PC-3 (cell line): ENCODE measurements around the gene KRT33A. TPM values are rescaled to one million over a fixed set of nuclear protein-coding genes. Genes with fewer than 3 reads are reported as not detected.
A peak's percentile ranks its signal among the peaks of the same experiment; 100 is the strongest.

Source experiments
- ATAC-seq: fragments of 200-7000 bp; cut with Tn5 transposase; 2 replicates; pipeline ENCODE4 v1.9.1; 2020; ENCODE audit warnings: mild to moderate bottlenecking, moderate library complexity
- BruUV-seq: library from RNA; stranded (reverse); fragments of 400-500 nt; replicated peaks from 2 replicates; lab custom pipeline; 2021; lab: Mats Ljungman, UMichigan
- CTCF ChIA-PET: fragments of 300-600 bp; sonication (Branson Sonifier 250); formaldehyde crosslinking; loops from one replicate; lab custom pipeline; 2022; ENCODE audit warnings: antibody characterized with exemption; lab: Charles Lee
- POLR2A ChIA-PET: fragments of 300-600 bp; sonication (Branson Sonifier 250); formaldehyde crosslinking; loops from one replicate; lab custom pipeline; 2022; ENCODE audit warnings: antibody characterized with exemption; ENCODE audit not compliant: unreplicated experiment; lab: Charles Lee
- DNase-seq: peaks from one replicate; pipeline ENCODE4 v3.0.0-alpha.2; 2015
- H2AFZ ChIP-seq: fragments of 300-600 bp; sonication (generic); 2 replicates; pipeline ENCODE4 v1.6.0; 2016; ENCODE audit warnings: antibody characterized with exemption, low read length
- H3F3A ChIP-seq: fragments of 300-600 bp; sonication (generic); one replicate; pipeline ENCODE4 v1.6.0; 2017; ENCODE audit warnings: antibody characterized with exemption, low read length, control low read depth, mild to moderate bottlenecking; ENCODE audit not compliant: unreplicated experiment
- H3K27ac ChIP-seq: fragments of 300-600 bp; sonication (generic); 2 replicates; pipeline ENCODE4 v1.5.1; 2016; ENCODE audit warnings: mild to moderate bottlenecking, low read length
- H3K27me3 ChIP-seq: fragments of 300-600 bp; sonication (generic); 2 replicates; pipeline ENCODE4 v1.6.1; 2016; ENCODE audit warnings: low read length, mixed read lengths
- H3K36me3 ChIP-seq: fragments of 300-600 bp; sonication (generic); 2 replicates; pipeline ENCODE4 v1.6.1; 2016; ENCODE audit warnings: low read depth, mixed run types, low read length, mixed read lengths
- H3K4me1 ChIP-seq: fragments of 300-600 bp; sonication (generic); 2 replicates; pipeline ENCODE4 v1.5.1; 2016; ENCODE audit warnings: low read length; ENCODE audit not compliant: insufficient read depth
- H3K4me2 ChIP-seq: fragments of 300-600 bp; sonication (generic); 2 replicates; pipeline ENCODE4 v1.6.0; 2016; ENCODE audit warnings: low read length
- H3K4me3 ChIP-seq: fragments of 300-600 bp; sonication (generic); 2 replicates; pipeline ENCODE4 v1.5.1; 2016; ENCODE audit warnings: mild to moderate bottlenecking, low read length, mixed read lengths
- H3K79me2 ChIP-seq: fragments of 300-600 bp; sonication (generic); 2 replicates; pipeline ENCODE4 v1.6.1; 2017; ENCODE audit warnings: low read length, mixed read lengths
- H3K9ac ChIP-seq: fragments of 300-600 bp; sonication (generic); 2 replicates; pipeline ENCODE4 v1.6.0; 2016; ENCODE audit warnings: mild to moderate bottlenecking, low read length
- H3K9me2 ChIP-seq: fragments of 300-600 bp; sonication (generic); replicated peaks from 2 replicates; pipeline ENCODE4 v1.6.1; 2016; ENCODE audit warnings: mixed run types, low read length, mixed read lengths
- H3K9me3 ChIP-seq: fragments of 300-600 bp; sonication (generic); 2 replicates; pipeline ENCODE4 v1.6.1; 2016; ENCODE audit warnings: low read length, mixed read lengths
- H4K20me1 ChIP-seq: fragments of 300-600 bp; sonication (generic); 2 replicates; pipeline ENCODE4 v1.6.1; 2016; ENCODE audit warnings: low read length, mixed read lengths
- CTCF ChIP-seq: fragments of 300-600 bp; sonication (generic); conservative IDR thresholded peaks from 2 replicates; pipeline ENCODE4 v1.5.1; 2017; ENCODE audit warnings: antibody characterized with exemption, low read depth, mild to moderate bottlenecking, low read length
- EZH2 ChIP-seq: fragments of 300-600 bp; sonication (generic); IDR thresholded peaks from one replicate; pipeline ENCODE4 v1.6.1; 2017; ENCODE audit warnings: antibody characterized with exemption, mild to moderate bottlenecking, low read length; ENCODE audit not compliant: unreplicated experiment
- EZH2phosphoT487 ChIP-seq: fragments of 300-600 bp; sonication (generic); IDR thresholded peaks from 2 replicates; pipeline ENCODE4 v1.6.1; 2018; ENCODE audit warnings: mild to moderate bottlenecking, antibody characterized with exemption, low read length, borderline replicate concordance
- intact Hi-C: fragments of 100-400 bp; cut with micrococcal nuclease; formaldehyde crosslinking; loops from 2 replicates; pipeline ENCODE4 v1.9.0; 2023
- total RNA-seq: library from RNA; depleted of rRNA; stranded (reverse); fragments of >200 nt; gene quantifications from 2 replicates; pipeline ENCODE4 v1.2.3, GENCODE V29; 2014

Gene KRT33A
- total RNA-seq, 1 experiment from 2014 or later: not detected

- intact Hi-C loops: loop anchor here (10.0 kb wide), 3 partner anchors 165 to 525 kb away; no protein-coding TSS in a partner anchor
- H3K27ac ChIP-seq: no peak overlapping the region
- DNase-seq: peak; percentile 69
- TF ChIP-seq CTCF (peak; percentile 68), EZH2 (no peak)
- no peak overlapping the region for H3K4me2 ChIP-seq
- H3K9ac ChIP-seq: no peak overlapping the region
- BruUV-seq: no TSS peak
- no peaks in the 10 kb centered on the region for H3K27me3 ChIP-seq
- ChIA-PET POLR2A (no interaction called here), CTCF (no interaction called here)
- no peaks in the 10 kb centered on the region for H3K4me1 ChIP-seq
- H2AFZ ChIP-seq: 0 out of 2 replicates have a peak overlapping the region, but pooled peaks have one; percentile 53
- H3K9me3 ChIP-seq: no peaks in the 10 kb centered on the region
- peak; percentile 86 for ATAC-seq
- H3K36me3 ChIP-seq: no peaks in the 10 kb centered on the region
- H4K20me1 ChIP-seq: no peaks in the 10 kb centered on the region
- no peaks in the 10 kb centered on the region for H3K9me2 ChIP-seq
- no peaks in the 10 kb centered on the region for H3K79me2 ChIP-seq
- H3K4me3 ChIP-seq: no peak overlapping the region
- H3F3A ChIP-seq: no peaks in the 10 kb centered on the region
Measured at GRCh38 chr17:41329279-41329948, 21.2 kb downstream of the KRT33A start.

- no peak overlapping the region for H3K4me2 ChIP-seq
- TF ChIP-seq EZH2 (no peak), CTCF (no peak), EZH2phosphoT487 (no peak)
- no peaks in the 10 kb centered on the region for H3F3A ChIP-seq
- ATAC-seq: no peak
- H3K4me3 ChIP-seq: no peak overlapping the region
- H4K20me1 ChIP-seq: no peaks in the 10 kb centered on the region
- no peak overlapping the region for H3K9ac ChIP-seq
- H2AFZ ChIP-seq: no peak overlapping the region
- no TSS peak for BruUV-seq
- POLR2A ChIA-PET: no interaction called here
- no peaks in the 10 kb centered on the region for H3K9me3 ChIP-seq
- no peaks in the 10 kb centered on the region for H3K79me2 ChIP-seq
- CTCF ChIA-PET: no interaction called here
- no peak overlapping the region for H3K27ac ChIP-seq
- H3K27me3 ChIP-seq: no peaks in the 10 kb centered on the region
- intact Hi-C loops: loop anchor here (10.0 kb wide), 3 partner anchors 167 to 523 kb away; no protein-coding TSS in a partner anchor
- no peaks in the 10 kb centered on the region for H3K36me3 ChIP-seq
- DNase-seq: no peak
- H3K9me2 ChIP-seq: no peaks in the 10 kb centered on the region
- no peaks in the 10 kb centered on the region for H3K4me1 ChIP-seq
Measured at GRCh38 chr17:41328207-41328606, 22.4 kb downstream of the KRT33A start.

GRCh38 chr17:41327411-41328120, 23.1 kb downstream of the KRT33A start:
- H4K20me1 ChIP-seq: no peaks in the 10 kb centered on the region
- no peaks in the 10 kb centered on the region for H3F3A ChIP-seq
- H3K4me2 ChIP-seq: no peak overlapping the region
- H3K27ac ChIP-seq: no peak overlapping the region
- H3K4me3 ChIP-seq: no peak overlapping the region
- DNase-seq (no peak), ATAC-seq (no peak)
- H3K4me1 ChIP-seq: no peaks in the 10 kb centered on the region
- H3K9me2 ChIP-seq: no peaks in the 10 kb centered on the region
- H3K36me3 ChIP-seq: no peaks in the 10 kb centered on the region
- CTCF ChIA-PET: no interaction called here
- H3K9me3 ChIP-seq: no peaks in the 10 kb centered on the region
- no peak overlapping the region for H3K9ac ChIP-seq
- POLR2A ChIA-PET: no interaction called here
- no peaks in the 10 kb centered on the region for H3K79me2 ChIP-seq
- no peaks in the 10 kb centered on the region for H3K27me3 ChIP-seq
- no peak overlapping the region for H2AFZ ChIP-seq
- intact Hi-C loops: loop anchor here (10.0 kb wide), 3 partner anchors 167 to 523 kb away; no protein-coding TSS in a partner anchor
- no peak for TF ChIP-seq EZH2
- BruUV-seq: no TSS peak
